Coronary artery (tissue), 2 donors: Measurements from ENCODE around the gene MST1R.

Source experiments
- DNase-seq: peaks from one replicate; pipeline ENCODE4 v3.0.0-alpha.2; 2017; ENCODE audit warnings: low spot score
- H3K27ac ChIP-seq, 2 donors: fragments of 200-600 bp; sonication (generic); one replicate each; pipeline ENCODE4 v1.5.1; 2016 to 2019
- H3K4me3 ChIP-seq: fragments of 200-600 bp; sonication (generic); 2 replicates; pipeline ENCODE4 v1.5.1; 2016; ENCODE audit warnings: mild to moderate bottlenecking, moderate library complexity
- CTCF ChIP-seq: fragments of 200-600 bp; sonication (generic); IDR thresholded peaks from one replicate; pipeline ENCODE4 v1.5.1; 2019; ENCODE audit warnings: antibody characterized with exemption

The MST1R gene

GRCh38 chr3:49841126-49841696 is 62.5 kb downstream of the MST1R start:
- DNase-seq, result no peak
- H3K4me3 ChIP-seq, result no peak overlapping the region
- no peak overlapping the region for H3K27ac ChIP-seq
- no peak for TF ChIP-seq CTCF

- DNase-seq, result no peak
- no peak for TF ChIP-seq CTCF
- no peak overlapping the region for H3K27ac ChIP-seq
- no peak overlapping the region for H3K4me3 ChIP-seq
Measured at GRCh38 chr3:49840388-49840787, 63.3 kb downstream of the MST1R start.

- peak; percentile 87 for TF ChIP-seq CTCF
- H3K4me3 ChIP-seq, result peak overlapping the region; percentile 17
- no peak overlapping the region for H3K27ac ChIP-seq
- no peak for DNase-seq
Measured at GRCh38 chr3:49839193-49839809, 64.4 kb downstream of the MST1R start.
